ENCODE data around the gene RINL. TPM values are rescaled to one million over a fixed set of nuclear protein-coding genes. Genes with fewer than 3 reads are reported as not detected.

The RINL gene
- 0.99 and 1.1 TPM in 2 replicates for polyA plus RNA-seq (2013)

DNA sequence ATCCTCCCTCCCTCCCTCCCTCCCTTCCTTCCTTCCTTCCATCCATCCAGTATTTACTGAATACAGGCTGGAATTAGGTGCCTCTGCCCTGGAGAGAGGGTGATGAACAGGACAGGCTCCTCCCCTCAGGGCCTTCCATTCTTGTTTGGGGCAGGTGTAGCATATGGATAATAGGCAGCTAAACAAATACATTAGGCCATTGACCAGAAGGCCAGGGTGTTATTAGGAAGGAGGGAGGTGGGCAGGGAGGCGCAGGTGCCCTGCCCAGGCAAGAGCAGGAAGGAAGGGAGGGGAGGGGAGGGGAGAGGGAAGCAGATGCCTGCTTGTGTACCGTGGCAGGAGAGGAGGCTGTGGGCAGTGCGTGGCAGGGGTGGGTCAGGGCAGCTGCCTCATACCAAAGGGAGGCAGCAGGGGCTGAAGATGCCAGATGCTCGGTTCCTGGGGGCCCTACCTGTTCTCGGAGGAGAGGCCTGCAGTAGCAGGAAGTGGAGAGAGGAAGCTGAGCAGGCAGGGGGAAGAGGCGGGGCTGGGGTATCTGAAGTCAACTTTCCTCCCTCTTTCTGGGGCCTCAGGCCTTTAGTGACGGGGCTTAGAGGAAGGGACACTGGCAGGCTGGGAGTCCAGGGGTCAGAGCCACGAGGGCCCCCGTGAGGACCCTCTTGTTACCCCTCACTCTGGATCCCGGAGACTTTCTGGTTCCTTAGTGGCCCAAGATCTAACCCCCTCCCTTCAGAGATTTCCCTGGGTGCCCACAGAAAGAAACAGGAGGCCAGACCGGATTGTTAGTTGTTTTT, at the start of gene RINL:
Gene RINL (minus strand): TSS at position 495 of the 794 bp plus-strand sequence. CDS start 1,533 bp downstream, outside the sequence.
- Histone ChIP-seq H4K8ac (ENCODE audit: low read depth, low read length) (peak within 1 kb of the TSS; percentile 59), H3K27me3 (ENCODE audit: insufficient read depth, low read length) (no peaks in the 10 kb centered on the region), H2AFZ (ENCODE audit: insufficient read depth, low read length, poor library complexity) (peak within 1 kb of the TSS; percentile 50), H3K23ac (ENCODE audit: low read length) (no peak within 1 kb of the TSS), H3K4me2 (ENCODE audit: low read length) (no peak within 1 kb of the TSS), H3K36me3 (ENCODE audit: control insufficient read depth in 1 of 2, insufficient read depth in 2 of 2, low read length in 2 of 2) (no peaks in the 10 kb centered on the region), H3K4ac (ENCODE audit: low read depth, low read length) (no peak within 1 kb of the TSS), H2BK5ac (ENCODE audit: low read depth, low read length, poor library complexity) (no peak within 1 kb of the TSS), H3K79me1 (ENCODE audit: low read length) (no peaks in the 10 kb centered on the region), H4K91ac (ENCODE audit: low read depth, low read length) (no peak within 1 kb of the TSS), H3K14ac (ENCODE audit: low read length) (no peak within 1 kb of the TSS), H3K4me1 (ENCODE audit: control insufficient read depth in 1 of 2, insufficient read depth in 2 of 2, low read length in 2 of 2) (no peaks in the 10 kb centered on the region), H2BK120ac (ENCODE audit: insufficient read depth, low read length, poor library complexity) (no peak within 1 kb of the TSS), H4K12ac (ENCODE audit: low read depth, low read length) (no peak within 1 kb of the TSS), H3K27ac (ENCODE audit: low read depth, low read length) (no peak within 1 kb of the TSS), H3K18ac (ENCODE audit: low read length) (no peak within 1 kb of the TSS), H3K4me3 (ENCODE audit: low read depth, low read length) (no peak within 1 kb of the TSS), H3K79me2 (ENCODE audit: control insufficient read depth, insufficient read depth, low read length, poor library complexity) (no peaks in the 10 kb centered on the region), H3K9me3 (ENCODE audit: insufficient read depth, low read depth, low read length) (no peaks in the 10 kb centered on the region), H2BK12ac (ENCODE audit: low read length) (no peak within 1 kb of the TSS), H2AK5ac (ENCODE audit: low read length) (peak within 1 kb of the TSS; percentile 35), H3K9ac (ENCODE audit: low read length) (no peak within 1 kb of the TSS)
- no CpG with 5 or more reads among the region's 11 CpGs for WGBS (ENCODE audit: extremely low coverage, insufficient coverage, insufficient read length)
- DNase-seq = no peak

- Histone ChIP-seq H3K27me3 (ENCODE audit: insufficient read depth, low read length) (no peaks in the 10 kb centered on the region), H3K18ac (ENCODE audit: low read length) (no peak overlapping the region), H4K91ac (ENCODE audit: low read depth, low read length) (no peak overlapping the region)
Observed at GRCh38 chr19:38924388-38924787, 46.3 kb upstream of the RINL start.

DNA sequence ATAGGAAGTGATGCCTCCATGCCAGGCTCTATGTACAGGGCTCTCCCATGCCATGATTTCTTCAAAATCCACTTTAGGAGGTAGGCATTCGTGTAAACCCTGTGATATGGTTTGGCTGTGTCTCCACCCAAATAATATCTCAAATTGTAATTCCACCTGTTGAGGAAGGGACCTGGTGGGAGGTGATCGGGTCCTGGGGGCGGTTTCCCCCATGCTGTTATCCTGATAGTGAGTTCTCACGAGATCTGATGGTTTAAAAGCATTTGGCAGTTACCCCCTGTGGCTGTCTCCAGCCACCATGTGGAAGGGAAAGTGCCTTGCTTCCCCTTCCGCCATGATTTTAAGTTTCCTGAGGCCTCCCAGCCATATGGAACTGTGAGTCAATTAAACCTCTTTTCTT, 44.4 kb upstream of the RINL start:
- peaks cover 26 to 40% of the 10 kb centered on the region in 2 experiments for H3K36me3 ChIP-seq (ENCODE audit: control insufficient read depth in 1 of 2, insufficient read depth in 2 of 2, low read length in 2 of 2)
- no peak overlapping the region for H3K9ac ChIP-seq (ENCODE audit: low read length)
- H4K91ac ChIP-seq (ENCODE audit: low read depth, low read length) = no peak overlapping the region
- WGBS (ENCODE audit: extremely low coverage, insufficient coverage, insufficient read length) = no CpG with 5 or more reads among the region's 5 CpGs
- no peaks in the 10 kb centered on the region for H3K79me2 ChIP-seq (ENCODE audit: control insufficient read depth, insufficient read depth, low read length, poor library complexity)
- H3K27ac ChIP-seq (ENCODE audit: low read depth, low read length) = no peak overlapping the region
- H2BK120ac ChIP-seq (ENCODE audit: insufficient read depth, low read length, poor library complexity) = no peak overlapping the region
- no peak overlapping the region for H3K4me3 ChIP-seq (ENCODE audit: low read depth, low read length)
- H3K27me3 ChIP-seq (ENCODE audit: insufficient read depth, low read length) = no peaks in the 10 kb centered on the region
- no peaks in the 10 kb centered on the region for H3K9me3 ChIP-seq (ENCODE audit: insufficient read depth, low read depth, low read length)
- H4K12ac ChIP-seq (ENCODE audit: low read depth, low read length) = no peak overlapping the region
- H2AK5ac ChIP-seq (ENCODE audit: low read length) = no peak overlapping the region
- H2AFZ ChIP-seq (ENCODE audit: insufficient read depth, low read length, poor library complexity) = no peak overlapping the region
- DNase-seq = no peak
- no peaks in the 10 kb centered on the region for H3K79me1 ChIP-seq (ENCODE audit: low read length)
- no peak overlapping the region for H3K23ac ChIP-seq (ENCODE audit: low read length)
- no peak overlapping the region for H2BK5ac ChIP-seq (ENCODE audit: low read depth, low read length, poor library complexity)
- no peaks in the 10 kb centered on the region for H3K4me1 ChIP-seq (ENCODE audit: control insufficient read depth in 1 of 2, insufficient read depth in 2 of 2, low read length in 2 of 2)
- no peak overlapping the region for H2BK12ac ChIP-seq (ENCODE audit: low read length)
- H3K14ac ChIP-seq (ENCODE audit: low read length) = no peak overlapping the region
- no peak overlapping the region for H3K4ac ChIP-seq (ENCODE audit: low read depth, low read length)
- H3K4me2 ChIP-seq (ENCODE audit: low read length) = no peak overlapping the region
- H3K18ac ChIP-seq (ENCODE audit: low read length) = no peak overlapping the region
- H4K8ac ChIP-seq (ENCODE audit: low read depth, low read length) = no peak overlapping the region

More at GRCh38 chr19:38924388-38924787, 46.3 kb upstream of the RINL start:
- no peak overlapping the region for H3K4me3 ChIP-seq (ENCODE audit: low read depth, low read length)
- no peak overlapping the region for H3K4me2 ChIP-seq (ENCODE audit: low read length)
- H2BK12ac ChIP-seq (ENCODE audit: low read length) = no peak overlapping the region
- no peak overlapping the region for H2BK5ac ChIP-seq (ENCODE audit: low read depth, low read length, poor library complexity)
- peaks cover 26 to 33% of the 10 kb centered on the region in 2 experiments for H3K36me3 ChIP-seq (ENCODE audit: control insufficient read depth in 1 of 2, insufficient read depth in 2 of 2, low read length in 2 of 2)
- H2AFZ ChIP-seq (ENCODE audit: insufficient read depth, low read length, poor library complexity) = no peak overlapping the region
- H3K4ac ChIP-seq (ENCODE audit: low read depth, low read length) = no peak overlapping the region
- H4K8ac ChIP-seq (ENCODE audit: low read depth, low read length) = no peak overlapping the region
- H3K14ac ChIP-seq (ENCODE audit: low read length) = no peak overlapping the region
- no peak overlapping the region for H3K9ac ChIP-seq (ENCODE audit: low read length)
- H4K12ac ChIP-seq (ENCODE audit: low read depth, low read length) = no peak overlapping the region
- H3K23ac ChIP-seq (ENCODE audit: low read length) = no peak overlapping the region
- H2AK5ac ChIP-seq (ENCODE audit: low read length) = no peak overlapping the region
- no peak for DNase-seq
- H3K9me3 ChIP-seq (ENCODE audit: insufficient read depth, low read depth, low read length) = no peaks in the 10 kb centered on the region
- no peak overlapping the region for H3K27ac ChIP-seq (ENCODE audit: low read depth, low read length)
- no CpG with 5 or more reads among the region's 7 CpGs for whole genome bisulfite sequencing (ENCODE audit: extremely low coverage, insufficient coverage, insufficient read length)
- H3K79me1 ChIP-seq (ENCODE audit: low read length) = no peaks in the 10 kb centered on the region
- H3K4me1 ChIP-seq (ENCODE audit: control insufficient read depth in 1 of 2, insufficient read depth in 2 of 2, low read length in 2 of 2) = no peaks in the 10 kb centered on the region
- H3K79me2 ChIP-seq (ENCODE audit: control insufficient read depth, insufficient read depth, low read length, poor library complexity) = no peaks in the 10 kb centered on the region
- H2BK120ac ChIP-seq (ENCODE audit: insufficient read depth, low read length, poor library complexity) = no peak overlapping the region

- Histone ChIP-seq H2BK120ac (ENCODE audit: insufficient read depth, low read length, poor library complexity) (no peak overlapping the region), H4K8ac (ENCODE audit: low read depth, low read length) (no peak overlapping the region), H2BK12ac (ENCODE audit: low read length) (no peak overlapping the region), H3K27ac (ENCODE audit: low read depth, low read length) (no peak overlapping the region), H3K9ac (ENCODE audit: low read length) (no peak overlapping the region), H3K4me1 (ENCODE audit: control insufficient read depth in 1 of 2, insufficient read depth in 2 of 2, low read length in 2 of 2) (no peaks in the 10 kb centered on the region), H3K18ac (ENCODE audit: low read length) (no peak overlapping the region), H3K36me3 (ENCODE audit: control insufficient read depth in 1 of 2, insufficient read depth in 2 of 2, low read length in 2 of 2) (peaks cover 26 to 40% of the 10 kb centered on the region in 2 experiments), H3K4ac (ENCODE audit: low read depth, low read length) (no peak overlapping the region), H3K9me3 (ENCODE audit: insufficient read depth, low read depth, low read length) (no peaks in the 10 kb centered on the region), H2AK5ac (ENCODE audit: low read length) (no peak overlapping the region), H3K14ac (ENCODE audit: low read length) (no peak overlapping the region), H3K79me1 (ENCODE audit: low read length) (no peaks in the 10 kb centered on the region), H2AFZ (ENCODE audit: insufficient read depth, low read length, poor library complexity) (no peak overlapping the region), H4K12ac (ENCODE audit: low read depth, low read length) (no peak overlapping the region), H4K91ac (ENCODE audit: low read depth, low read length) (no peak overlapping the region), H3K23ac (ENCODE audit: low read length) (no peak overlapping the region), H2BK5ac (ENCODE audit: low read depth, low read length, poor library complexity) (no peak overlapping the region), H3K4me2 (ENCODE audit: low read length) (no peak overlapping the region), H3K79me2 (ENCODE audit: control insufficient read depth, insufficient read depth, low read length, poor library complexity) (no peaks in the 10 kb centered on the region), H3K27me3 (ENCODE audit: insufficient read depth, low read length) (no peaks in the 10 kb centered on the region), H3K4me3 (ENCODE audit: low read depth, low read length) (no peak overlapping the region)
- WGBS (ENCODE audit: extremely low coverage, insufficient coverage, insufficient read length) = no CpG with 5 or more reads among the region's 20 CpGs
- no peak for DNase-seq
Observed at GRCh38 chr19:38921420-38922274, 43.6 kb upstream of the RINL start.
